Mesenchymal stem cell (in vitro differentiated cells and primary cell): ENCODE results near the gene KCNG1.

Experiments used
- DNase-seq: peaks from one replicate; pipeline ENCODE4 v3.0.0-alpha.2; 2013
- H2AFZ ChIP-seq: one replicate; pipeline ENCODE4 v1.6.1; 2013; ENCODE audit warnings: low read depth, mild to moderate bottlenecking, control low read depth, inconsistent platforms, low read length, moderate library complexity
- H2AK5ac ChIP-seq: 2 replicates; pipeline ENCODE4 v1.6.1; 2013; ENCODE audit warnings: low read length, moderate library complexity, mild to moderate bottlenecking, inconsistent platforms; ENCODE audit not compliant: severe bottlenecking
- H2BK120ac ChIP-seq: one replicate; pipeline ENCODE4 v1.6.1; 2013; ENCODE audit warnings: low read depth, mild to moderate bottlenecking, inconsistent platforms, low read length, moderate library complexity
- H2BK12ac ChIP-seq, 2 experiments: one replicate each; pipeline ENCODE4 v1.6.1; 2013; ENCODE audit warnings: inconsistent platforms in 2 of 2, low read length in 2 of 2, mild to moderate bottlenecking in 2 of 2, moderate library complexity in 2 of 2, control low read depth in 1 of 2
- H2BK15ac ChIP-seq: one replicate; pipeline ENCODE4 v1.6.1; 2013; ENCODE audit warnings: mild to moderate bottlenecking, low read depth, inconsistent platforms; ENCODE audit not compliant: poor library complexity, severe bottlenecking
- H2BK5ac ChIP-seq: 2 replicates; pipeline ENCODE4 v1.6.1; 2013; ENCODE audit warnings: low read depth, mild to moderate bottlenecking, low read length, control low read depth, inconsistent platforms; ENCODE audit not compliant: poor library complexity, severe bottlenecking
- H3K14ac ChIP-seq, 2 experiments: one replicate each; pipeline ENCODE4 v1.6.1; 2013; ENCODE audit warnings: inconsistent platforms in 2 of 2, low read length in 2 of 2, control low read depth in 1 of 2, mild to moderate bottlenecking in 1 of 2, moderate library complexity in 1 of 2
- H3K18ac ChIP-seq, 2 experiments: one replicate each; pipeline ENCODE4 v1.6.1; 2013; ENCODE audit warnings: inconsistent platforms in 2 of 2, low read length in 2 of 2, control low read depth in 1 of 2, low read depth in 1 of 2, mild to moderate bottlenecking in 1 of 2
- H3K23ac ChIP-seq, 2 experiments: one replicate each; pipeline ENCODE4 v1.6.1; 2013; ENCODE audit warnings: inconsistent platforms in 2 of 2, low read length in 2 of 2, mild to moderate bottlenecking in 2 of 2, moderate library complexity in 2 of 2, control low read depth in 1 of 2
- H3K27ac ChIP-seq: 2 replicates; pipeline ENCODE4 v1.5.1; 2013; ENCODE audit warnings: mild to moderate bottlenecking, moderate library complexity, low read length, control low read depth, inconsistent platforms; ENCODE audit not compliant: poor library complexity, severe bottlenecking
- H3K27me3 ChIP-seq, 2 experiments: 2 replicates each; pipeline versions ENCODE4 v1.6.1 to v1.7.0; 2013; ENCODE audit warnings: low read length in 2 of 2, mild to moderate bottlenecking in 2 of 2, moderate library complexity in 2 of 2, control low read depth in 1 of 2, inconsistent platforms in 1 of 2; ENCODE audit not compliant: control insufficient read depth in 1 of 2, insufficient read depth in 1 of 2
- H3K36me3 ChIP-seq, 2 experiments: 2 replicates each; pipeline versions ENCODE4 v1.6.1 to v1.7.0; 2013; ENCODE audit warnings: low read length in 2 of 2, control low read depth in 1 of 2, inconsistent platforms in 1 of 2, low read depth in 1 of 2, mild to moderate bottlenecking in 1 of 2; ENCODE audit not compliant: insufficient read depth in 2 of 2, control insufficient read depth in 1 of 2
- H3K4ac ChIP-seq, 2 experiments: one replicate each; pipeline ENCODE4 v1.6.1; 2013; ENCODE audit warnings: inconsistent platforms in 2 of 2, low read length in 2 of 2, mild to moderate bottlenecking in 2 of 2, moderate library complexity in 2 of 2, control low read depth in 1 of 2, low read depth in 1 of 2
- H3K4me1 ChIP-seq: 2 replicates; pipeline ENCODE4 v1.6.1; 2013; ENCODE audit warnings: low read depth, low read length, control low read depth; ENCODE audit not compliant: control insufficient read depth, insufficient read depth
- H3K4me2 ChIP-seq: 2 replicates; pipeline ENCODE4 v1.6.1; 2013; ENCODE audit warnings: low read length, mild to moderate bottlenecking, inconsistent platforms; ENCODE audit not compliant: poor library complexity, severe bottlenecking
- H3K4me3 ChIP-seq, 2 experiments: 2 replicates each; pipeline versions ENCODE4 v1.5.1 to v1.7.0; 2013; ENCODE audit warnings: low read length in 2 of 2, mild to moderate bottlenecking in 2 of 2, control low read depth in 1 of 2, low read depth in 1 of 2; ENCODE audit not compliant: insufficient read depth in 1 of 2
- H3K79me1 ChIP-seq: replicated peaks from 2 replicates; pipeline ENCODE4 v1.6.1; 2013; ENCODE audit warnings: mild to moderate bottlenecking, control low read depth, low read length, inconsistent platforms; ENCODE audit not compliant: poor library complexity, severe bottlenecking
- H3K9ac ChIP-seq: 2 replicates; pipeline ENCODE4 v1.7.0; 2013; ENCODE audit warnings: mild to moderate bottlenecking, low read length, moderate library complexity
- H3K9me3 ChIP-seq: 2 replicates; pipeline ENCODE4 v1.7.0; 2013; ENCODE audit warnings: mild to moderate bottlenecking, low read length; ENCODE audit not compliant: control insufficient read depth
- H4K8ac ChIP-seq: one replicate; pipeline ENCODE4 v1.6.1; 2013; ENCODE audit warnings: inconsistent platforms, mild to moderate bottlenecking, low read length, moderate library complexity
- H4K91ac ChIP-seq: one replicate; pipeline ENCODE4 v1.6.1; 2013; ENCODE audit warnings: mild to moderate bottlenecking, low read length, inconsistent platforms
- WGBS: methylation state at CpG from one replicate; pipeline ENCODE4 v1.1.7; 2013; ENCODE audit warnings: mixed read lengths; 5-methylcytosine and 5-hydroxymethylcytosine counted together

The KCNG1 gene

GRCh38 chr20:51029556-51029955 lies 6.6 kb upstream of the KCNG1 start:
- Histone ChIP-seq H3K9ac (no peak overlapping the region), H3K4me3 (no peak overlapping the region), H4K8ac (no peak overlapping the region), H3K18ac (no peak overlapping the region), H3K14ac (no peak overlapping the region), H2BK120ac (no peak overlapping the region), H3K79me1 (no peaks in the 10 kb centered on the region), H2BK12ac (no peak overlapping the region), H3K36me3 (no peaks in the 10 kb centered on the region), H3K27me3 (peaks cover 66 to 71% of the 10 kb centered on the region in 2 experiments), H3K23ac (no peak overlapping the region), H3K4me2 (no peak overlapping the region), H3K27ac (no peak overlapping the region), H2AK5ac (no peak overlapping the region), H2AFZ (no peak overlapping the region), H3K4me1 (no peaks in the 10 kb centered on the region), H3K9me3 (no peaks in the 10 kb centered on the region), H4K91ac (no peak overlapping the region), H2BK5ac (no peak overlapping the region), H3K4ac (no peak overlapping the region), H2BK15ac (no peak overlapping the region)
- DNase-seq, result no peak
- WGBS, result 84% methylated on average over 1 of the region's 1 CpG

- no peaks in the 10 kb centered on the region for H3K36me3 ChIP-seq
- H3K4me3 ChIP-seq, result no peak overlapping the region
- H4K8ac ChIP-seq, result no peak overlapping the region
- no peak overlapping the region for H3K18ac ChIP-seq
- H2BK5ac ChIP-seq, result no peak overlapping the region
- no peaks in the 10 kb centered on the region for H3K9me3 ChIP-seq
- H3K14ac ChIP-seq, result no peak overlapping the region
- H3K23ac ChIP-seq, result no peak overlapping the region
- H2BK15ac ChIP-seq, result no peak overlapping the region
- H2BK120ac ChIP-seq, result no peak overlapping the region
- no peak for DNase-seq
- H2BK12ac ChIP-seq, result no peak overlapping the region
- H3K27me3 ChIP-seq, result peaks cover 74 to 79% of the 10 kb centered on the region in 2 experiments
- H3K27ac ChIP-seq, result no peak overlapping the region
- whole genome bisulfite sequencing, result 37% methylated on average over 10 of the region's 10 CpGs
- no peak overlapping the region for H2AK5ac ChIP-seq
- no peaks in the 10 kb centered on the region for H3K79me1 ChIP-seq
- H3K9ac ChIP-seq, result no peak overlapping the region
- peak overlapping the region; percentile 15 for H4K91ac ChIP-seq
- no peak overlapping the region for H3K4ac ChIP-seq
- H2AFZ ChIP-seq, result no peak overlapping the region
- peaks cover under 1% of the 10 kb centered on the region for H3K4me1 ChIP-seq
- H3K4me2 ChIP-seq, result no peak overlapping the region
Measured at GRCh38 chr20:51028616-51029212, 5.8 kb upstream of the KCNG1 start.

GRCh38 chr20:51027035-51027795 lies 4.3 kb upstream of the KCNG1 start:
- no peaks in the 10 kb centered on the region for H3K9me3 ChIP-seq
- H2BK15ac ChIP-seq, result no peak overlapping the region
- H2AK5ac ChIP-seq, result no peak overlapping the region
- H3K4ac ChIP-seq, result no peak overlapping the region
- H3K79me1 ChIP-seq, result no peaks in the 10 kb centered on the region
- no peak overlapping the region for H3K27ac ChIP-seq
- no peak overlapping the region for H3K23ac ChIP-seq
- H2BK12ac ChIP-seq, result peak overlapping the region in 1 of 2 experiments; percentile 35
- no peak overlapping the region for H3K18ac ChIP-seq
- 76% methylated on average over 4 of the region's 5 CpGs for WGBS
- H4K8ac ChIP-seq, result no peak overlapping the region
- no peak for DNase-seq
- H3K36me3 ChIP-seq, result no peaks in the 10 kb centered on the region
- no peak overlapping the region for H2BK5ac ChIP-seq
- H2AFZ ChIP-seq, result no peak overlapping the region
- H3K27me3 ChIP-seq, result peaks cover 84 to 88% of the 10 kb centered on the region in 2 experiments
- H2BK120ac ChIP-seq, result no peak overlapping the region
- peaks cover 15% of the 10 kb centered on the region for H3K4me1 ChIP-seq
- no peak overlapping the region for H3K14ac ChIP-seq
- H3K9ac ChIP-seq, result no peak overlapping the region
- H3K4me3 ChIP-seq, result no peak overlapping the region
- no peak overlapping the region for H4K91ac ChIP-seq
- no peak overlapping the region for H3K4me2 ChIP-seq

- no peak overlapping the region for H2AK5ac ChIP-seq
Measured at GRCh38 chr20:51026269-51026668, 3.4 kb upstream of the KCNG1 start.

More at GRCh38 chr20:51026269-51026668, 3.4 kb upstream of the KCNG1 start:
- no peak overlapping the region for H2BK15ac ChIP-seq
- no peak overlapping the region for H3K14ac ChIP-seq
- no peak overlapping the region for H2BK120ac ChIP-seq
- H3K4ac ChIP-seq, result no peak overlapping the region
- H2BK12ac ChIP-seq, result no peak overlapping the region
- DNase-seq, result no peak
- H2AFZ ChIP-seq, result no peak overlapping the region
- no peak overlapping the region for H2BK5ac ChIP-seq
- H3K4me2 ChIP-seq, result no peak overlapping the region
- H4K91ac ChIP-seq, result no peak overlapping the region
- H3K79me1 ChIP-seq, result no peaks in the 10 kb centered on the region
- peaks cover 86 to 92% of the 10 kb centered on the region in 2 experiments for H3K27me3 ChIP-seq
- H3K9ac ChIP-seq, result no peak overlapping the region
- WGBS, result 74% methylated on average over 4 of the region's 4 CpGs
- no peak overlapping the region for H4K8ac ChIP-seq
- H3K4me1 ChIP-seq, result peaks cover 15% of the 10 kb centered on the region
- no peak overlapping the region for H3K18ac ChIP-seq
- H3K4me3 ChIP-seq, result no peak overlapping the region
- H3K36me3 ChIP-seq, result no peaks in the 10 kb centered on the region
- no peak overlapping the region for H3K27ac ChIP-seq
- no peaks in the 10 kb centered on the region for H3K9me3 ChIP-seq
- H3K23ac ChIP-seq, result no peak overlapping the region
